Stimulated activated naive CD8-positive, alpha-beta T cell treated with anti-CD3 and anti-CD28 coated beads, Interleukin-15, amount 100 ng/mL, for 72 hours (primary cell): Measurements from ENCODE around the gene NFS1.

Experiments
- ATAC-seq: fragments of 150-1000 bp; cut with Tn5 transposase; 2 replicates; pipeline ENCODE4 v1.10.0; 2021; ENCODE audit warnings: mild to moderate bottlenecking, moderate library complexity
- DNase-seq, 2 donors: peaks; one replicate each; pipeline ENCODE4 v3.0.0; 2021 to 2022
- H3K27ac Mint-ChIP-seq, 2 donors: one replicate each; pipeline ENCODE4 v1.8.0; 2022; ENCODE audit warnings: mild to moderate bottlenecking in 2 of 2, mixed read lengths in 2 of 2, moderate library complexity in 2 of 2
- H3K27me3 Mint-ChIP-seq: one replicate; pipeline ENCODE4 v1.8.0; 2022; ENCODE audit warnings: mixed read lengths
- H3K4me1 Mint-ChIP-seq: one replicate; pipeline ENCODE4 v1.8.0; 2022; ENCODE audit warnings: mild to moderate bottlenecking, mixed read lengths
- H3K4me3 Mint-ChIP-seq, 2 donors: one replicate each; pipeline ENCODE4 v1.8.0; 2022; ENCODE audit warnings: mild to moderate bottlenecking in 2 of 2, mixed read lengths in 2 of 2, moderate library complexity in 1 of 2
- H3K9me3 Mint-ChIP-seq, 2 donors: one replicate each; pipeline ENCODE4 v1.8.0; 2022; ENCODE audit warnings: mixed read lengths in 2 of 2

Gene NFS1

GRCh38 chr20:35651958-35652357 lies 47.2 kb downstream of the NFS1 start:
- DNase-seq: no peak
- H3K4me3 Mint-ChIP-seq: no peak overlapping the region
- H3K27ac Mint-ChIP-seq: no peak overlapping the region
- peaks cover 48% of the 10 kb centered on the region for H3K4me1 Mint-ChIP-seq
- no peaks in the 10 kb centered on the region for H3K27me3 Mint-ChIP-seq
- no peaks in the 10 kb centered on the region for H3K9me3 Mint-ChIP-seq
- ATAC-seq: no peak

GRCh38 chr20:35650632-35651031 lies 48.5 kb downstream of the NFS1 start:
- no peak overlapping the region for H3K4me3 Mint-ChIP-seq
- no peak for ATAC-seq
- no peaks in the 10 kb centered on the region for H3K27me3 Mint-ChIP-seq
- no peaks in the 10 kb centered on the region for H3K9me3 Mint-ChIP-seq
- peak overlapping the region in 1 of 2 donors; percentile 29 for H3K27ac Mint-ChIP-seq
- DNase-seq: no peak
- peaks cover 48% of the 10 kb centered on the region for H3K4me1 Mint-ChIP-seq

GRCh38 chr20:35648836-35649235 lies 50.3 kb downstream of the NFS1 start:
- DNase-seq (no peak), ATAC-seq (no peak)
- H3K4me3 Mint-ChIP-seq: no peak overlapping the region
- H3K27me3 Mint-ChIP-seq: no peaks in the 10 kb centered on the region
- H3K27ac Mint-ChIP-seq: no peak overlapping the region
- H3K9me3 Mint-ChIP-seq: no peaks in the 10 kb centered on the region
- peaks cover 66% of the 10 kb centered on the region for H3K4me1 Mint-ChIP-seq

GRCh38 chr20:35644806-35645205 lies 54.3 kb downstream of the NFS1 start:
- Mint-ChIP-seq H3K27ac (peak overlapping the region in 1 of 2 donors; percentile 20), H3K9me3 (no peaks in the 10 kb centered on the region), H3K27me3 (no peaks in the 10 kb centered on the region), H3K4me1 (peaks cover 82% of the 10 kb centered on the region), H3K4me3 (no peak overlapping the region)
- DNase-seq (no peak), ATAC-seq (no peak)

GRCh38 chr20:35643045-35643444 lies 56.1 kb downstream of the NFS1 start:
- Mint-ChIP-seq H3K27me3 (no peaks in the 10 kb centered on the region), H3K4me1 (peaks cover 76% of the 10 kb centered on the region), H3K9me3 (no peaks in the 10 kb centered on the region), H3K4me3 (no peak overlapping the region), H3K27ac (peak overlapping the region in 1 of 2 donors; percentile 15)
- ATAC-seq (no peak), DNase-seq (no peak)

GRCh38 chr20:35641743-35642142 lies 57.4 kb downstream of the NFS1 start:
- H3K27ac Mint-ChIP-seq: peak overlapping the region in 1 of 2 donors; percentile 39

GRCh38 chr20:35640724-35641123 lies 58.4 kb downstream of the NFS1 start:
- Mint-ChIP-seq H3K27ac (peak overlapping the region in 1 of 2 donors; percentile 14), H3K4me3 (no peak overlapping the region), H3K27me3 (no peaks in the 10 kb centered on the region), H3K4me1 (peaks cover 83% of the 10 kb centered on the region), H3K9me3 (no peaks in the 10 kb centered on the region)
- DNase-seq (no peak), ATAC-seq (no peak)

More at GRCh38 chr20:35641743-35642142, 57.4 kb downstream of the NFS1 start:
- Mint-ChIP-seq H3K27me3 (no peaks in the 10 kb centered on the region), H3K4me3 (no peak overlapping the region), H3K9me3 (no peaks in the 10 kb centered on the region), H3K4me1 (peaks cover 85% of the 10 kb centered on the region)
- no peak for ATAC-seq
- no peak for DNase-seq

GRCh38 chr20:35638751-35639150 lies 60.4 kb downstream of the NFS1 start:
- no peaks in the 10 kb centered on the region for H3K9me3 Mint-ChIP-seq
- no peak overlapping the region for H3K4me3 Mint-ChIP-seq
- no peak overlapping the region for H3K27ac Mint-ChIP-seq
- no peak for ATAC-seq
- DNase-seq: no peak
- H3K4me1 Mint-ChIP-seq: peaks cover 72% of the 10 kb centered on the region
- H3K27me3 Mint-ChIP-seq: no peaks in the 10 kb centered on the region

GRCh38 chr20:35637276-35637675 lies 61.9 kb downstream of the NFS1 start:
- Mint-ChIP-seq H3K9me3 (no peaks in the 10 kb centered on the region), H3K27ac (no peak overlapping the region), H3K4me1 (peaks cover 57% of the 10 kb centered on the region), H3K27me3 (no peaks in the 10 kb centered on the region), H3K4me3 (no peak overlapping the region)
- ATAC-seq (no peak), DNase-seq (no peak)

GRCh38 chr20:35636095-35636494 lies 63.1 kb downstream of the NFS1 start:
- H3K27ac Mint-ChIP-seq: no peak overlapping the region
- no peaks in the 10 kb centered on the region for H3K9me3 Mint-ChIP-seq
- no peak for DNase-seq
- H3K4me1 Mint-ChIP-seq: peaks cover 45% of the 10 kb centered on the region
- ATAC-seq: no peak
- no peak overlapping the region for H3K4me3 Mint-ChIP-seq
- no peaks in the 10 kb centered on the region for H3K27me3 Mint-ChIP-seq

GRCh38 chr20:35635652-35636051 lies 63.5 kb downstream of the NFS1 start:
- Mint-ChIP-seq H3K4me3 (no peak overlapping the region), H3K4me1 (peaks cover 41% of the 10 kb centered on the region), H3K27me3 (no peaks in the 10 kb centered on the region), H3K27ac (peak overlapping the region in 1 of 2 donors; percentile 7), H3K9me3 (no peaks in the 10 kb centered on the region)
- no peak for DNase-seq
- no peak for ATAC-seq

GRCh38 chr20:35632539-35633115 lies 66.5 kb downstream of the NFS1 start:
- DNase-seq (no peak), ATAC-seq (no peak)
- Mint-ChIP-seq H3K27me3 (no peaks in the 10 kb centered on the region), H3K4me3 (no peak overlapping the region), H3K27ac (peak overlapping the region in 1 of 2 donors; percentile 13), H3K4me1 (peaks cover 22% of the 10 kb centered on the region), H3K9me3 (no peaks in the 10 kb centered on the region)

GRCh38 chr20:35630636-35631035 lies 68.5 kb downstream of the NFS1 start:
- no peak for ATAC-seq
- peak overlapping the region; percentile 14 to 33 for H3K27ac Mint-ChIP-seq
- peaks cover 7% of the 10 kb centered on the region for H3K4me1 Mint-ChIP-seq
- peak in 1 of 2 donors; percentile 6 for DNase-seq
- H3K27me3 Mint-ChIP-seq: no peaks in the 10 kb centered on the region
- no peaks in the 10 kb centered on the region for H3K9me3 Mint-ChIP-seq
- H3K4me3 Mint-ChIP-seq: no peak overlapping the region

GRCh38 chr20:35629427-35630145 lies 69.6 kb downstream of the NFS1 start:
- ATAC-seq: no peak
- H3K4me1 Mint-ChIP-seq: no peaks in the 10 kb centered on the region
- no peaks in the 10 kb centered on the region for H3K9me3 Mint-ChIP-seq
- H3K4me3 Mint-ChIP-seq: no peak overlapping the region
- H3K27me3 Mint-ChIP-seq: no peaks in the 10 kb centered on the region
- DNase-seq: no peak
- H3K27ac Mint-ChIP-seq: peak overlapping the region in 1 of 2 donors; percentile 13

GRCh38 chr20:35627121-35627520 lies 72.0 kb downstream of the NFS1 start:
- Mint-ChIP-seq H3K27ac (peak overlapping the region in 1 of 2 donors; percentile 82), H3K27me3 (no peaks in the 10 kb centered on the region)
- DNase-seq: no peak

GRCh38 chr20:35626386-35627001 lies 72.7 kb downstream of the NFS1 start:
- Mint-ChIP-seq H3K4me3 (no peak overlapping the region), H3K27me3 (no peaks in the 10 kb centered on the region), H3K4me1 (peaks cover 3% of the 10 kb centered on the region), H3K9me3 (no peaks in the 10 kb centered on the region), H3K27ac (peak overlapping the region; percentile 44 to 59)
- DNase-seq (peak in 1 of 2 donors; percentile 4), ATAC-seq (no peak)

More at GRCh38 chr20:35627121-35627520, 72.0 kb downstream of the NFS1 start:
- no peak for ATAC-seq
- H3K9me3 Mint-ChIP-seq: no peaks in the 10 kb centered on the region
- H3K4me3 Mint-ChIP-seq: no peak overlapping the region
- no peaks in the 10 kb centered on the region for H3K4me1 Mint-ChIP-seq
